GM12873 (cell line): ENCODE data around the gene PARP15.

Experiments
- TF ChIP-seq, protein P1 (sequence below): IDR thresholded peaks from 2 replicates; pipeline ENCODE4 v1.5.1; 2012; ENCODE audit warnings: low read depth, mild to moderate bottlenecking, moderate library complexity, low read length, control low read depth; ENCODE audit not compliant: insufficient read depth; ENCODE audit errors: missing control alignments

PARP15 gene

DNA sequence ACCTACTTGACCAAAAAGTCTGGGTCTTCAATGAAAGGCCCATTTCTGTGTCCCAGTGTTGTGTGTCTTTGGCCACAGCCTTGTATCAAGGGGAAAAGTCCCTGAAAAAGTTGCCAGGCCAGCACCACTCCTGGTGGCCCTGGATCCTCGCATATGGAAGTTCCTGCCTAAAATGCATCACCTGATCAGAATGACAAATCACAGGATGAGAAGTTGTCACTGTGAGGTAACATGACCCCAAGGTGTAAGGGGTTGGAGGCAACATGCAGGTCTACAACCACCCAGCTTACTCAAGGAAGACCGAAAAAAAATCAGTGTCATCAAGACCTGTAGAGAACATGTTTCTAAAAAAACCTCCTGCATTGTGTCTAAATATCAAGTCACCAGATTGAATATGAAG, 25.6 kb downstream of the PARP15 start:
- TF ChIP-seq, protein P1, sequence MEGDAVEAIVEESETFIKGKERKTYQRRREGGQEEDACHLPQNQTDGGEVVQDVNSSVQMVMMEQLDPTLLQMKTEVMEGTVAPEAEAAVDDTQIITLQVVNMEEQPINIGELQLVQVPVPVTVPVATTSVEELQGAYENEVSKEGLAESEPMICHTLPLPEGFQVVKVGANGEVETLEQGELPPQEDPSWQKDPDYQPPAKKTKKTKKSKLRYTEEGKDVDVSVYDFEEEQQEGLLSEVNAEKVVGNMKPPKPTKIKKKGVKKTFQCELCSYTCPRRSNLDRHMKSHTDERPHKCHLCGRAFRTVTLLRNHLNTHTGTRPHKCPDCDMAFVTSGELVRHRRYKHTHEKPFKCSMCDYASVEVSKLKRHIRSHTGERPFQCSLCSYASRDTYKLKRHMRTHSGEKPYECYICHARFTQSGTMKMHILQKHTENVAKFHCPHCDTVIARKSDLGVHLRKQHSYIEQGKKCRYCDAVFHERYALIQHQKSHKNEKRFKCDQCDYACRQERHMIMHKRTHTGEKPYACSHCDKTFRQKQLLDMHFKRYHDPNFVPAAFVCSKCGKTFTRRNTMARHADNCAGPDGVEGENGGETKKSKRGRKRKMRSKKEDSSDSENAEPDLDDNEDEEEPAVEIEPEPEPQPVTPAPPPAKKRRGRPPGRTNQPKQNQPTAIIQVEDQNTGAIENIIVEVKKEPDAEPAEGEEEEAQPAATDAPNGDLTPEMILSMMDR = no peak

DNA sequence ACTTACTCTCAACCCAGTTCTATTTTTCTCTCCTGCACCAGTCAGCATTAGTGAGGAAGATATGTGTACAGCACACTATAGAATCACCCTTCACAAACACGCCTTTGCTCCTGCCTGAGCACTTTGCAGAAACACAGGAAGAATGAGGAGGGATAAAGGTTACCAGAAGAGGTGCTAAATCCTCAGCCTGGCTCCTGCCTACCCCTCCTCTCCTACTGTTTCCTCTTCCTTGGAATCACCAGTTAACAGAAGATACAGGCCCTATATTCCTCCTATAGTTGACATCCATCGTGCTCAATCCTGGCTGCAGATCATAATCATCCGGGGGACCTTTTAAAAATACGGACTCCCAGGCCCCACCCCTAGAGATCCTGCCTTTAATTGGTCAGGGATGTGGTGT, 28.9 kb downstream of the PARP15 start:
- TF ChIP-seq, protein P1 = no peak

DNA sequence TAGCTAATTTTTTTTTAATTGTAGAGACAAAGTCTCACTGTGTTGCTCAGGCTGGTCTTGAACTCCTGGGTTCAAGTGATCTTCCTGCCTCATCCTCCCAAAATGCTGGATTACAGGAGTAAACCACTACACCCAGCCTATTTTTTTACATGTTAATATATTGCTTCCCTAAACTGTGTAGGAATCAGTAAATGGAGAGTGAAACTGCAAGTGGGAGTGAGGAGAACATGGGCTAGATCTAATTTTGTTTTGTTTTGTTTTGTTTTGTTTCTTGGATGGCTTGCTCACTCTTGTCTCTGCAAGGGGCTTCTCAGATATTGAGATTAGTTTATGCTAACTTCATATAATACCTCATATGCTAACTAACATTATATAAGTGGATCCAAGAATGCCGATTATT, 31.5 kb downstream of the PARP15 start:
- TF ChIP-seq, protein P1 = no peak

DNA sequence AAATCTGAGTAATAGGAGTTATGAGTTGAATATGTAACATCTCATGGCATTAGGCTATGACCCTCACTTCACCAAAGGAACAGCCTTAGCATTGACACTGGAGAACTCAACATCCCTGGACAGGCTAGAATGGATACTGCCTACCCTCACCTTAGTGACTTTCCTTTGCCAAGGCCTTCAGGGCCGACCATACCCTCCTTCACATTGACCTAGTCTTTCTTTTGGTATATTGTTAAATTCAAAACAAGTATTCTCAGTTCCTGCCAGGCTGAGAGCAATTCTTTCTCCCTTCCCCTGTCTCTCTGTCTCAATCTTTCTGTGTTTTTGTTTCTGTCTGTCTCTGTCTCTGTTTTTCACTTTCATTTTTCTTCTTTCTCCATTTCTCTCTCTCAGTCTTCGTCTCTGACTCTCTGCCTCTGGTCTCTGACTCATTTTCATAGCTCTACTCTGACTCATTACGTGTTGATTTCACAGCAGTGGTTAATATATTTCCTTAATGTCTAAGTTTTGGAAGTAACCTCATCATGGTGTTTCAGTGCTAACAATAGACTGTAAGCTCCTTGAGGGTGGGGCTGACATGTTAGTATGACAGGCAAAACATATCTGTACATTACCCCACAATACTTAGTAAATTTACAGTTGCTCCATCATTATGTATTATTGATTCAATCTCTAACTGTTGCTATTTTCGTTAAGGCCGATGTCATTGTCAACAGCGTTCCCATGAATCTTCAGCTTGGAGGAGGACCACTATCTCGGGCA, 32.5 kb downstream of the PARP15 start:
- TF ChIP-seq, protein P1 = no peak

DNA sequence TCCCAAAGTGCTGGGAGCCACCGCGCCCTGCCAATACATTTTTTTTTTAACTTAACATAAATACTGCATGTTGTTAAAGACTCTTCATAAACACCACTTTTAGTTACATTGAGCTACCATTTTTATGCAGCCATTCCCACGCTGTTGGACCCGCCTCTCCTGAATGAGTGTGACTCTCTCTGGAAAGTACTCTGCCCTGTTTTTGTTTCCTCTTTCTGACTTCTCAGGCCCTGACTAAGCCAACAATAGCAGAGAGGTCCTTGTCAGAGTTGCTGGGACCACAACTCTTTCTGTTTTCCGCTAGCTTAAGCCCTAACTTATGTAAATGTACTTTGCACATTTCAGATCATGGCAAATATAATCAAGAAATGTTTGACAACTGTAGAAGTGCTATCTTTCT, 35.2 kb downstream of the PARP15 start:
- TF ChIP-seq, protein P1 = no peak

DNA sequence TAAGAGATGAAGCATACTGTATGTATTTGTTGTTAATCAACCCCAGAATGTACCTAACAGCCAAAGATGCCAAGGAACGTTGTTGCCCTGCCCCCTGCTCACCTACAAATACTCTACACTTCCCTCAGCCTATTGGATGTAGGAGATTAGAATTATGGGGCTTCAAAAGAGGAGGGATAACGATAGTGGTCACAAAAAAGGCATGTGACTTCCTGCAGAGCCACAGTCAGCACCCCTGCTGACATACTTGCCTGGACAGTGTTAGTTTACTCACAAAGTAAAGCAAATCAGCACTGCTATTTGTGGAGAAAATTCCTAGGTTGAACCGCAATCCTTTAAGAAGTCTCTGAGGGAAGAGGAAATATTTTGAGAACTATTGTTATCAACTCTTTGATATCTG, 37.9 kb downstream of the PARP15 start:
- TF ChIP-seq, protein P1 = no peak

DNA sequence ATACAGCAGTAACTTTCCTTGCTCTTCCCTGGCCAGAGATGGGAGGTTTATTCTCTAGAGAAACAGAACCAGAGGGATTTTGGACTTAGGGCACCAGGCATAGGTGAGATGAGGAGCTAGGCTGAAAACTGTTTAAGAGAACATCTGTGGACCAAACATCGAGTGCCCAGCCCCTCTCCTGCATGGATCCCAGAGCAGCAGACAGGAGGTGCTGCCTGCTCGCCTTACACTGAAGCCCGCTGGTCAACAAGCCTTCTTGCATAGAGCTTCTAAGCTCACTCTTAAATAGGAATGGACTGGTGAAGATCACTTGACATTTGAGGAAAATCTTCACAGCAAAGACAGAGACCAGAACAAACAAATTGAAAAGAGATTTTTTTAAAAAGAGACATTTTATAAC, 41.2 kb downstream of the PARP15 start:
- TF ChIP-seq, protein P1 = no peak
